Measurements from ENCODE around the gene AVPR2. TPM values are rescaled to one million over a fixed set of nuclear protein-coding genes. Genes with fewer than 3 reads are reported as not detected.

AVPR2 gene
- total and polyA plus RNA-seq, 2 donors (not counting 1 experiment from before 2014, with no cell fraction given): 0.12 TPM; not detected in 1

DNA sequence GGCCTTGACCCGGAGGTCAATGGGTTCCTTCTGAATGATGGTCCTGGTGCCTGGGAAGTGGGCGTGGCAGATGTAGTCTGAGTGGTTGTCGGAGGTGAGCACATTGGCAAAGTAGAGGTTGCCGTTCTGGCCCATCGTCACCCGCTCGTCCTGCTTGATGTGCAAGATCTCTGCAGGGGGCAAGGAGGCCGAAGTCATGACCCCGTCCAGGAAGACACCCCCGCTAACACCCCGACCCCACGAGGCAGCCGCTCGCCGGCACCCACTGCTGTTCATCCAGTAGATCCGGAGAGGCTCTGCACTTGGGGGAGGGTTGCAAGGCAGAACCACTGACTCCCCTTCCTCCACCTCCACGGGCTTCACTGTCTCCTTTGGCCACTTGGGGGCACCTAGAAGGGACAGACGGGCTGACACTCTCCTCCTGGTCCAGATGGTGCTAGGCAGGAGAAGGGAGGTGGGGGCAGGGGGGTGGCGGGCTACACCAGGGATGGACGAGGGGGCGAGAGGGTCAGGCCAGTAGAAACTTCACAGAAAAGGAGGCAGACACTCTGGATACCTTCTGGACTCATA, 33.6 kb upstream of the AVPR2 start:
- H3K4me3 ChIP-seq (ENCODE audit: control extremely low read depth in 1 of 5, extremely low read depth in 1 of 5, insufficient read depth in 1 of 5, low read depth in 2 of 5, low read length in 4 of 5): no peak overlapping the region
- H2AFZ ChIP-seq (ENCODE audit: insufficient read depth, low read depth, low read length, poor library complexity, severe bottlenecking): no peak overlapping the region
- H3K27me3 ChIP-seq (replicated peaks in 1 of 4; ENCODE audit: control extremely low read depth in 1 of 4, control insufficient read depth in 3 of 4, insufficient read depth in 4 of 4, low read length in 3 of 4): peaks cover 0 to 7% (median 0%) of the 10 kb centered on the region in 4 experiments
- no peak for ATAC-seq (ENCODE audit: low read depth)
- no peak for DNase-seq
- Mint-ChIP-seq H3K27ac (no peak overlapping the region), H3K4me1 (peaks cover 2% of the 10 kb centered on the region), H3K9me3 (ENCODE audit: insufficient read depth) (no peaks in the 10 kb centered on the region), H3K27me3 (peaks cover 5% of the 10 kb centered on the region), H3K4me3 (no peak overlapping the region)
- H4K20me1 ChIP-seq (ENCODE audit: control insufficient read depth, insufficient read depth, low read length, poor library complexity, severe bottlenecking): no peaks in the 10 kb centered on the region
- TF ChIP-seq EZH2 (IDR thresholded peaks at IDR 0.05; ENCODE audit: borderline replicate concordance, insufficient read depth, low read depth, low read length, poor library complexity, severe bottlenecking): no peak
- TF ChIP-seq, protein P1, sequence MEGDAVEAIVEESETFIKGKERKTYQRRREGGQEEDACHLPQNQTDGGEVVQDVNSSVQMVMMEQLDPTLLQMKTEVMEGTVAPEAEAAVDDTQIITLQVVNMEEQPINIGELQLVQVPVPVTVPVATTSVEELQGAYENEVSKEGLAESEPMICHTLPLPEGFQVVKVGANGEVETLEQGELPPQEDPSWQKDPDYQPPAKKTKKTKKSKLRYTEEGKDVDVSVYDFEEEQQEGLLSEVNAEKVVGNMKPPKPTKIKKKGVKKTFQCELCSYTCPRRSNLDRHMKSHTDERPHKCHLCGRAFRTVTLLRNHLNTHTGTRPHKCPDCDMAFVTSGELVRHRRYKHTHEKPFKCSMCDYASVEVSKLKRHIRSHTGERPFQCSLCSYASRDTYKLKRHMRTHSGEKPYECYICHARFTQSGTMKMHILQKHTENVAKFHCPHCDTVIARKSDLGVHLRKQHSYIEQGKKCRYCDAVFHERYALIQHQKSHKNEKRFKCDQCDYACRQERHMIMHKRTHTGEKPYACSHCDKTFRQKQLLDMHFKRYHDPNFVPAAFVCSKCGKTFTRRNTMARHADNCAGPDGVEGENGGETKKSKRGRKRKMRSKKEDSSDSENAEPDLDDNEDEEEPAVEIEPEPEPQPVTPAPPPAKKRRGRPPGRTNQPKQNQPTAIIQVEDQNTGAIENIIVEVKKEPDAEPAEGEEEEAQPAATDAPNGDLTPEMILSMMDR (IDR thresholded peaks at IDR 0.05): no peak
- peaks cover 0 to 3% (median 0%) of the 10 kb centered on the region in 3 donors for H3K9me3 ChIP-seq (ENCODE audit: control extremely low read depth in 1 of 3, control insufficient read depth in 2 of 3, insufficient read depth in 1 of 3, low read length in 2 of 3)
- CTCF ChIA-PET: interaction anchor here (0.9 kb wide), 1 partner anchor 30 kb away, joined by 3 read pairs; no protein-coding TSS in a partner anchor
- H3K36me3 ChIP-seq (replicated peaks in 1 of 2; ENCODE audit: control extremely low read depth in 1 of 2, control insufficient read depth in 1 of 2, extremely low read depth in 1 of 2, insufficient read depth in 2 of 2, low read length in 1 of 2): no peaks in the 10 kb centered on the region
- no peak overlapping the region for H3K9ac ChIP-seq (ENCODE audit: low read length)
- no peak overlapping the region for H3K27ac ChIP-seq (ENCODE audit: low read length in 2 of 2)
- 71% methylated on average over 1 of the region's 21 CpGs for WGBS (ENCODE audit: insufficient coverage)
- H3K79me2 ChIP-seq (ENCODE audit: control insufficient read depth, insufficient read depth, low read length): no peaks in the 10 kb centered on the region
- intact Hi-C loops (cut with micrococcal nuclease): no loop called here
- POLR2A ChIA-PET: no interaction called here
- no peaks in the 10 kb centered on the region for H3K4me1 ChIP-seq (ENCODE audit: control insufficient read depth in 2 of 2, insufficient read depth in 2 of 2, low read length in 2 of 2)
- H3K4me2 ChIP-seq (replicated peaks; ENCODE audit: low read depth, low read length, poor library complexity, severe bottlenecking): no peak overlapping the region

DNA sequence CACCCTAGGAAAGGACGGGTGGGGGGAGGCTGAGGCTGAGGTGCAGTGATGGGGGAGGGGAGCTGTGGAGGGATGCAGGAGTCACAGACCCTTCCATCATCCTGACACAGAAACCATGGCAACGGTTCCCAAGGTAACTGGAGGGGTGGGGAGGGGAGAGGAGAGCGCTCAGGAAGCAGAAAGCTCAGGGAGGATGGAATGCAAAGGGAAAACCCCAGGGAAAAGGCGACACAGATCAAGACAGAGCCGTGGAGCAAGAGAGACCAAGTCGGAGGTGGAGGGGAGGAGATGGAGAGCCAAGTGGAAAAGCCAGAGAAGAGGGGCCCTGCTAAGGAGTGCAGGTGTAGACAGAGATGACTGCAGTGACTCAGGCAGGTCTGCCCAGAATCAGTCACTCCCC, 33.0 kb upstream of the AVPR2 start:
- H3K9me3 Mint-ChIP-seq (ENCODE audit: insufficient read depth): no peaks in the 10 kb centered on the region
- no CpG with 5 or more reads among the region's 6 CpGs for WGBS (ENCODE audit: insufficient coverage)
- Histone ChIP-seq H3K27me3 (replicated peaks in 1 of 4; ENCODE audit: control extremely low read depth in 1 of 4, control insufficient read depth in 3 of 4, insufficient read depth in 4 of 4, low read length in 3 of 4) (peaks cover 0 to 11% (median 1%) of the 10 kb centered on the region in 4 experiments), H4K20me1 (ENCODE audit: control insufficient read depth, insufficient read depth, low read length, poor library complexity, severe bottlenecking) (no peaks in the 10 kb centered on the region), H3K27ac (ENCODE audit: low read length in 2 of 2) (no peak overlapping the region), H3K79me2 (ENCODE audit: control insufficient read depth, insufficient read depth, low read length) (no peaks in the 10 kb centered on the region), H3K9ac (ENCODE audit: low read length) (no peak overlapping the region), H3K36me3 (replicated peaks in 1 of 2; ENCODE audit: control extremely low read depth in 1 of 2, control insufficient read depth in 1 of 2, extremely low read depth in 1 of 2, insufficient read depth in 2 of 2, low read length in 1 of 2) (no peaks in the 10 kb centered on the region), H2AFZ (ENCODE audit: insufficient read depth, low read depth, low read length, poor library complexity, severe bottlenecking) (no peak overlapping the region), H3K4me1 (ENCODE audit: control insufficient read depth in 2 of 2, insufficient read depth in 2 of 2, low read length in 2 of 2) (no peaks in the 10 kb centered on the region), H3K4me2 (replicated peaks; ENCODE audit: low read depth, low read length, poor library complexity, severe bottlenecking) (no peak overlapping the region), H3K9me3 (ENCODE audit: control extremely low read depth in 1 of 3, control insufficient read depth in 2 of 3, insufficient read depth in 1 of 3, low read length in 2 of 3) (peaks cover 0 to 3% (median 0%) of the 10 kb centered on the region in 3 donors), H3K4me3 (ENCODE audit: control extremely low read depth in 1 of 5, extremely low read depth in 1 of 5, insufficient read depth in 1 of 5, low read depth in 2 of 5, low read length in 4 of 5) (no peak overlapping the region)
- TF ChIP-seq EZH2 (IDR thresholded peaks at IDR 0.05; ENCODE audit: borderline replicate concordance, insufficient read depth, low read depth, low read length, poor library complexity, severe bottlenecking): no peak
- TF ChIP-seq, protein P1 (IDR thresholded peaks at IDR 0.05): no peak
- peaks cover 7% of the 10 kb centered on the region for H3K4me1 Mint-ChIP-seq
- DNase-seq (no peak), ATAC-seq (ENCODE audit: low read depth) (no peak)
- ChIA-PET CTCF (interaction anchor here (0.9 kb wide), 1 partner anchor 29 kb away, joined by 3 read pairs; no protein-coding TSS in a partner anchor), POLR2A (interaction anchor here (0.6 kb wide), 1 partner anchor 9 kb away, joined by 4 read pairs; no protein-coding TSS in a partner anchor)
- intact Hi-C loops (cut with micrococcal nuclease): no loop called here
- H3K27me3 Mint-ChIP-seq: peaks cover 10% of the 10 kb centered on the region
- no peak overlapping the region for H3K4me3 Mint-ChIP-seq
- no peak overlapping the region for H3K27ac Mint-ChIP-seq
